OCI-LY3 (cell line): ENCODE results near the gene ZCCHC14.

Experiments used
- EZH2phosphoT487 ChIP-seq: fragments of 200-600 bp; shearing (Covaris generic); IDR thresholded peaks from 2 replicates; pipeline ENCODE4 v1.6.1; 2018; ENCODE audit warnings: antibody characterized with exemption, mixed run types, low read depth
- TF ChIP-seq, protein P1 (sequence below): fragments of 200-600, 300-600 bp; sonication (generic); IDR thresholded peaks from 2 replicates; pipeline ENCODE4 v1.5.1; 2014; ENCODE audit warnings: antibody characterized with exemption, low read length, low read depth

DNA sequence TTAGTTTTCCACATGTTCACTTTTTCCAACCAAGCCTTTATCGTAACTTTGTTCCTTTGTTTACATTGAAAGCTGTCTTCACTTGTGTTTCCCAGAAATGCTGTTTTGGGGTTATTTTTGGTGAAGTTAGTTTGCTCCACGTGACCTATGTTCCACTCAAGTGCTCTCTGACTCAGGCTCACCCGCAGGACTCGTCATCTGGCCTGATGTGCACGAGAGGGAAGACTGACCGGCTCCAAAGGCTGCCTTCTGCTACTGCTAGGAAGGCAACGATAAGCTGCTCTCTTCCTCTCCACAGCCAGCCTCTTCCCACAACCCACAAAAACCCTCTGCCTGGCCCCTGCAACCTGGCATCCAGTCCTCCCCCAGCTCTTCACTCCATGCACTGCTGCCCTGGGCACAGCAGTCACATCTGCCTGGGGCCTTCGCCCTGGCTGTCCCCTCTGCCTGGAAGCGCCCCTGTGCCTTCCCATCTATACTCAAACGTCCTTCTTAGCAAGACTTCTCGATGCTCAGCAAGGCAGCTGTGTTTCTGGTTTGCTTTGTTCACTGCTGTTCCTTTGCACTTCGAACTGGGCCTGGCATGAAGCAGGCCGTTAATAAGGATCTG lies 28.0 kb downstream of the ZCCHC14 start:
- TF ChIP-seq, protein P1, sequence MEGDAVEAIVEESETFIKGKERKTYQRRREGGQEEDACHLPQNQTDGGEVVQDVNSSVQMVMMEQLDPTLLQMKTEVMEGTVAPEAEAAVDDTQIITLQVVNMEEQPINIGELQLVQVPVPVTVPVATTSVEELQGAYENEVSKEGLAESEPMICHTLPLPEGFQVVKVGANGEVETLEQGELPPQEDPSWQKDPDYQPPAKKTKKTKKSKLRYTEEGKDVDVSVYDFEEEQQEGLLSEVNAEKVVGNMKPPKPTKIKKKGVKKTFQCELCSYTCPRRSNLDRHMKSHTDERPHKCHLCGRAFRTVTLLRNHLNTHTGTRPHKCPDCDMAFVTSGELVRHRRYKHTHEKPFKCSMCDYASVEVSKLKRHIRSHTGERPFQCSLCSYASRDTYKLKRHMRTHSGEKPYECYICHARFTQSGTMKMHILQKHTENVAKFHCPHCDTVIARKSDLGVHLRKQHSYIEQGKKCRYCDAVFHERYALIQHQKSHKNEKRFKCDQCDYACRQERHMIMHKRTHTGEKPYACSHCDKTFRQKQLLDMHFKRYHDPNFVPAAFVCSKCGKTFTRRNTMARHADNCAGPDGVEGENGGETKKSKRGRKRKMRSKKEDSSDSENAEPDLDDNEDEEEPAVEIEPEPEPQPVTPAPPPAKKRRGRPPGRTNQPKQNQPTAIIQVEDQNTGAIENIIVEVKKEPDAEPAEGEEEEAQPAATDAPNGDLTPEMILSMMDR, result no peak
- TF ChIP-seq EZH2phosphoT487, result no peak
